Activated CD4-positive, CD25-positive, alpha-beta regulatory T cell (primary cell): ENCODE data around the gene TAS2R9.
"Not testable (repeated sequence)": the region's sequence is repeated elsewhere in the genome, so short reads cannot be mapped to it uniquely, and the experiment has no call there.

Experiments used
- DNase-seq, 4 experiments: peaks; one replicate each; lab custom pipeline; 2025; lab: John Stamatoyannopoulos, UW

The TAS2R9 gene, protein sequence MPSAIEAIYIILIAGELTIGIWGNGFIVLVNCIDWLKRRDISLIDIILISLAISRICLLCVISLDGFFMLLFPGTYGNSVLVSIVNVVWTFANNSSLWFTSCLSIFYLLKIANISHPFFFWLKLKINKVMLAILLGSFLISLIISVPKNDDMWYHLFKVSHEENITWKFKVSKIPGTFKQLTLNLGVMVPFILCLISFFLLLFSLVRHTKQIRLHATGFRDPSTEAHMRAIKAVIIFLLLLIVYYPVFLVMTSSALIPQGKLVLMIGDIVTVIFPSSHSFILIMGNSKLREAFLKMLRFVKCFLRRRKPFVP

DNA sequence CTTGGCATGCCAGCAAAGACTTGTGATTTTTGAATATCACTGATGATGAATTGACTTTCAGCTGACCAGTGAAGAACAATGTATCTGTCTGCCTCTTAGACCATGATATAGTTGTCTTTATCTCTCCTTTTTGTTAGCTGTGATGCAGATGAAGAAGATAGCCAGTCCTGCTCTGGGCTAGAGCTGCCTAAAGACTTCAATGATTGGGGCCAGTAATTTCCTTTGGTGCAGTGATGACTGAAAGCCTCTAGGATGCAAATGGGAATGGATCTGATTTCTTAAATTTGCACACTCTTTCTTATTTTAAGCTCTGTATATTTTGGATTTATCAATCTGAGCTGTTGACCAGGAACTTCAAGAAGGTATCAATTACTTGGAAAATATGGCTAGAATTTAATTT lies at the start of gene TAS2R9:
Gene TAS2R9 (minus strand): TSS at position 101 of the 400 bp plus-strand sequence. CDS start 93 bp downstream, at position 8.
- DNase-seq: no peak

DNA sequence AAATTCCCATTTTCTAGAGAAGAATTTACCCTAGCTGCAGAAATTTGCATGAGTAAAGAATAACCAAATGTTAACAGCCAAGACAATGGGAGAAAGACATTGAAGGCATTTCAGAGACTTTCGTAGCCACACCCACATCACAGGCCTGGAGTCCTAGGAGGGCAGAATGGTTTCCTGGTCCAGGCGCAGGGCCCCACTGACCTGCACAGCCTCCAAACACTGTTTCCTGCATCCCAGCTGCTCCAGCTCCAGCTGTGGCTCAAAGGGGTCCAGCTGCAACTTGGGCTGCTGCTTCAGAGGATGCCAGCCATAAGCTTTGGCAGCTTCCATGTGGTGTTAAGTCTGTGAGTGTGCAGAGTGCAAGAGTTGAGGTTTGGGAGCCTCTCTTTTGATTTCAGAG lies 45.8 kb upstream of the TAS2R9 start:
- DNase-seq: no peak

DNA sequence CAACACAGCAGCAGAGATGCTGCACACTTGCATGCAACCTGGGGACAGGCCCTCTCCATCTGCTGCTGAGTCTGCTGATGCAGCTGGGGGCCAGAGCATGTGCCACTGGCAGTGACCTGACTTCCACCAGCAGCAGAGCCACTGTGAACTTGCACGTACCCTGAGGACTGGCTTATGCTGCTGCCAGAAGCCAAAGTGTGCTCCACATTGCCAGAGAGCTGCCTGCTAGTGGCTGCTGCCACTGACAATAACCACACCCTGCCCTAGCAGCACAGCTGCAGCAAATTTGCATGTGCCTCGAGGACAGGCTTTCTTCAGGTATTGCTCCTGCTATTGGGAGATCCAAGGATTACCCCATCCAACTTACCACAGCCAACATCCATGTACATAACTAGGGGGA lies 43.8 kb upstream of the TAS2R9 start:
- DNase-seq: no peak

DNA sequence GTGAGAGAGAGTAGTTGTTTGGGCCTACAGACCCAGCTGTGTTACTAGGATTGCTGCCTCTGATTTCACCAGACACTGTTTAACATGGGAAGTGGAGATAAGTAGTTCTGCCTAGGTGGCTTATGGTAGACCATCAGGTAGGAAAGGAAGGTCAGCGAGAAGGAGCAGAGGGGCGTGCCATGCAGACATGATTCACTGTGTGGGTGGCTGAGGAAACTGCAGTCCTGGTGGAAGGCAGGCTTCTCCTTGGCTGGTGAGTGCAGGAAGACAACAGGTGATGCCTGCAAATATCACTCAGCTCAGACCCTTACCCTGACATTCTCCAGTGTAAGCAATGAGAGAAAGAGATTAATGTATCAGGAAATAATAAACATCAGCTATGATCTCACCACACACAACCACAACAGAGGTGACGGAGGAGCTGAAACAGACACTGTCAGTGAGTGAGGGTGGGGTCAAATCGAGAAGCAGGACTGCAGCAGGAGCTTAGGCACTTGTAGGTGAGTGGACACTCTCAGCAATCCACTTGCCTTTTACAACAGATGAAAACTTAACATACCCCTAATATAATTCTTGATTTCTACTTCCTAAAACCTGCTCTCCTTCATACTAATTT lies 41.4 kb upstream of the TAS2R9 start:
- DNase-seq: no peak

DNA sequence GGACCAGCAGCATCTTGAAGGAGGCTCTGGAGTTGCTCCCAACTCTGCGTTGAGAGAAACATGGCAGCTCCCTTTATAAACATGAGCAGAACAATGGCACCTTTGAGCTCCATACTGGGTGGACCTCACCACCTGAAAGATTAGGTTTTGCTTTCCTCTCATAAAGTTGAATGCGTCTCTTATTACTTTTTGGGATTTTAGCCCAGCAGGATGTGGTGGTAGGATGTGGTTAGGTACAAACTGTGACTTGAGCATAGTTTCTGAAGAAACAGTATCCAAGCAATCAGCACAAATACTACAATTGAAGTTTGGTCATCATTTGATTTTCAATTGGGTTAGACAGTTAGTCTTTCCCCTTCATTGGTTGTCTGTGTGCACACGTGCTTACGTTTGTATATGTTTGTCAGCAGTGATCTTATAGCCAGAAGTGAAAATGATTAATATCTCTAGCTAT lies 39.5 kb upstream of the TAS2R9 start, which contains the start of gene PRR4:
Gene PRR4 (minus strand): TSS at position 51 of the 454 bp plus-strand sequence. CDS start 38 bp downstream, at position 13.
- no peak for DNase-seq

DNA sequence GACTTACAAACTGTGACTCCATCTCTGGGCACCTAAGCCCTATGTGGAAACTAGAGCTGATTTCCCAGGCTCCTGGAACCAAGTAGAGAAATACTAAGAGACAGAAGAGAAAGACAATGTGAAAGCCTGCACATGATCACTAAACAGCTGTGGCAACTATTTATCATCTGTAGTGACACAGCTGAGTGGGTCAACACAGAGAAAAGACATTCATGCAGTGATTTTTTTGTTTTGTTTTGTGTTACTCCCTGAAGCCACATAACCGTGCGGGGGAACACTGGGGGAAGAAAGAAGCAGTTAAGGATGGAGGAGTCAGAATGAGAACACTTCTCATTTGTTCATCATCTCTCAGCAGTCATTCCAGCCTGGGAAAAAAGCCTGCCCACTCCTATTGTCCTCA lies 37.8 kb upstream of the TAS2R9 start:
- no peak for DNase-seq

DNA sequence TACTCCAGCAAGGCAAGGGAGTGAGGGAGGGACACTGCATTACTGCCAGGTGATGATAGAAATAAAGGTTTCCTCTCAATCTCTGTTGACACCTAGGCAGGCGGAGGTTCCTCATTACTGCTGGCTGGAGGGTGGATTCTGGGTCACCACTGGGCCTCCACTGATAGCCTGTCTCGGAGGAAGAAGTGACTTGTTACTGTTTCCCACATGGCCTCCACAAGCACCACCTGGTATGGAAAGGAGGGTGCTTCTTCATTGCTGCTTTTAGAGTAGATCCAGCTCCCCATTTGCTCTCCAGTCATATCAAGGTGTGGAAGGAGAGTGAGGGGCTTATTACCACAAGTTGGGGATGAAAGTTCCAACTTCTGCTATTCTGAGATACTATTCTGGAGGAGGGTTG lies 32.9 kb upstream of the TAS2R9 start:
- no peak for DNase-seq

DNA sequence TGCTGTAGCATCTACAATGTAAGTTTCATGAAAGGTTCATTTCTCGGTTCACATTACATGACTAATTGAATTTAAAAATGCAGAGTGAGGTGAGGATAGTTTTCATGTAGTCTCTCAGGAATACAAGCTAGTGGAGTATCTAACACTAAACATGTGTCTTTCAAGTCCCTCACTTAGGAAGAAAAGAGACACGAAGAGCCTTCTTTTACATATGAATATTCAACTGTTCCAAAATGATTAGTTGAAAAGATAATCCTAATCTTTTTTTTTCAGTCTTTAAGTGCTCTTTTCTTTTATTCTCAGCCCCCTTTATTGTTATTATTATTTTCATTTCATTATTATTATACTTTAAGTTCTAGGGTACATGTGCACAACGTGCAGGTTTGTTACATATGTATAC lies 28.5 kb upstream of the TAS2R9 start:
- no peak for DNase-seq

DNA sequence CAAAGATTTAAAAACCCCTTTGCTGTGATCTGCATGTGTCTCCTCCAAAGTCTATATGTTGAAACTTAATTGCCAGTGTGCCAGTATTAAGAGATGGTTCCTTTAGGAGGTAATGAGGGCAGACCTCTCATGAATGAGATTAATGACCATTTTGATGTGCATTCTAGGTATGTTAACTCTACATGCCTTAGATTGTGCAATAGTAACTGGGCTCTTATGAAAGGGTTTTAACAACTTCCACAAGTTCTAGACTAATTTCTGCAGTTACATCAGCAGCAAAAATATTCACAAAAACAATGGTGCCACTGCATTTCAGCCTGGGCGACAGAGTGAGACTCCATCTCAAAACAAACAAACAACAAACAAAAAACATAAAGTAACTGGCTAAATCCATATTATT lies 20.0 kb upstream of the TAS2R9 start:
- DNase-seq: no peak

DNA sequence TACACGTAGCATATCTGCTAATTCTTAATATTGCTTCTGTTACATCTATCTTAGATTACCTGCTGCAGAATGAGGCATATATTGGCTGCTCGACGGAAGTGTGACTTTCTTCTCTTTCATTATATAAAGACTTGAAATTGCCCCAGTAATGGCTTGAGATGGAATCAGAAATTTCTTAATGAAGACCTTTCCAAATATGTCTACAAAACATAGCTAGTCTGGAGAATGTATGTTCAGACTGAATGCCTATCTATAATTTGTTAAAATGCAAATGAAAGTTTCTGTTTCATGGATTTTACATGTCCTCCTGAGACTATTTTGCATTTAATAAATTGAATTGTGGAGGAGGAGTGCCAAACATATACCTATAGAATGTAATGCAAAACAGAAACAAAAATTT lies 16.3 kb upstream of the TAS2R9 start, which contains the start of gene TAS2R10:
Gene TAS2R10 (minus strand): TSS at position 101 of the 400 bp plus-strand sequence. CDS start 89 bp downstream, at position 12.
- no peak for DNase-seq

DNA sequence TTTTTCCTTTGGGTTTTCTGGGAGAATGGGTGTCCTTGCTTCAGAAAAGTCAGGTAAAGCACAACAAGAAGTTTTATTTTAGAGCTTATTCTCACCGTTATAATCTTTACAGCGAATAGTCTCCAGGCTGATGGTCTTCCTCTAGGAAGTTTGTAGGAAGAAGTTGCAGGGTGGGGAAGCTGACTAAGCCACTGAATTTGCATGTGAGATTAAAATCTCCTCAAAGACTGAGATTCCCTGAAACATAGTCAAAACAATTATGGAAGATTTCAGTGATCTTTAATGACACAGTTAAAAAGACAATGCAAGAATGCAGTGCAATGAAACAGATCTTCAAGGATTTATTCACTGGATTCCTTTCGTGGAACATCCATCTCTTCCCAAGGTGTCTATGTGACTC lies 15.0 kb upstream of the TAS2R9 start:
- DNase-seq: no peak

DNA sequence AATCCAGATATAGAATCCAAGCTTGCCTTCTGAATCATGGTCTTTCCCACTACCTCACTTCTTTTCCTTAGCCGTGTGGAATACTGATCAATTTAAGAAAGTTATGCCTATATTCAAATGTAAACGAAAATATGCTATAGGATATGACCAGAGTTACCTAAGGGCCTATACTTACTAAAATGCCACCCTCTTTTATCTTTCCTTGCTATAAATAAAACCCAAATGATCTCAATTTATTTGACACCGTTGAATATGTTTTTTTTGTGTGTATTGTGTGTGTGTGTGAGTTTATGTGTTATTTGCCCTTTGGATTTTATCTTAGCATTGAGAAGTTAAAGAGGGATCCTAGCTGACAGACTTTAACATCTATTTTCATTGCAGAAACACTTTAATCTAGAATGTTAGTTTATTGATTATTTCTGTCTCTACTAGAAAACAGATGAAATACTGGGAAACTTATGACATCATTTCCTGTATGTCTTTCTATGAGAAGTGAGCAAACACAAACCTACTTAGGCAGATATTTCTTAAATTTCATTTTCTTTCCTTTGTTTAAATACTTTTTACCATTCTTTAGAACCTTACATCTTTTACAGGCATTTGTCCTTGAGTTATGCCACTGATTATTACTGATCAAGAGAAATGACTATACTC lies 2.0 kb upstream of the TAS2R9 start:
- no peak for DNase-seq

DNA sequence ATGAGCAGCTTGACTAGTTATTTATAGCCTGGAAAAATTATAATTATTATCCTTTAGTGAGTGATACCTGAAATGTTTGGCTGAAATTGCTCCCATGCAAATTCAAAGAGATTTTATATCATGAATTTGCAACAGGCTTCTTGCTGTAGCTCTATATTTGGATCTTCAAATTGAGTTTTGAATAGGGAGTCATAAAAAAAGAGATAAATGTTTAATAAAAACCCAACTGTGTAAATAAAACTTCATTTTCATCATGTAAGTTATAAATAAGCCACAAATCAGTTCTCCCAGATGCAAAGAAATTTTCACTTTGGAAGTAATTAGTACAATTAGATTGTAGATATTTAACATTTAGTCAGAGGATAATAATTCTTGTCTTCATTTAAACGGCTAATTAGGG lies 2.8 kb downstream of the TAS2R9 start, which contains the start of gene TAS2R8:
Gene TAS2R8 (minus strand): TSS at position 101 of the 400 bp plus-strand sequence. CDS start 306 bp downstream, outside the sequence.
- DNase-seq: no peak

DNA sequence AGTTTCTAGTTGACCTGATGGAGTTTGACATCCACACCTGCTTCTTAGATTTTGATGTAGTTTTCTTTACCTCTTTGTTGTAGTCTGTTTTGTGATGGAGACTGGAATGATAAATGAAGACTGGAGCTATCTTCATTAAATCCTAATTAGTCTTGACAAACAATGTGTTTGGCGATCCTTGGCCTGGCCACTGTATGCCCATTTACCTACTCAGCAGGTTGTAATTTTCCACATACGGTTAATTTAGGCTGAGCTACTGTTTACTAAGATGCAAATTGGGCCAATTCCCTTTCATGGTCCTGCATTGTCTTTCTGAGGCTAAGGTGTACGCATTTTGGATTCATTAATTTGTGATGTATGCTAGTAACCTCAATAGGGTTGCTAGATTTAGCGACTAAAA lies 7.4 kb downstream of the TAS2R9 start, which contains the start of gene TAS2R7:
Gene TAS2R7 (minus strand): TSS at position 41 of the 400 bp plus-strand sequence. CDS start 57 bp downstream, outside the sequence.
- no peak for DNase-seq

DNA sequence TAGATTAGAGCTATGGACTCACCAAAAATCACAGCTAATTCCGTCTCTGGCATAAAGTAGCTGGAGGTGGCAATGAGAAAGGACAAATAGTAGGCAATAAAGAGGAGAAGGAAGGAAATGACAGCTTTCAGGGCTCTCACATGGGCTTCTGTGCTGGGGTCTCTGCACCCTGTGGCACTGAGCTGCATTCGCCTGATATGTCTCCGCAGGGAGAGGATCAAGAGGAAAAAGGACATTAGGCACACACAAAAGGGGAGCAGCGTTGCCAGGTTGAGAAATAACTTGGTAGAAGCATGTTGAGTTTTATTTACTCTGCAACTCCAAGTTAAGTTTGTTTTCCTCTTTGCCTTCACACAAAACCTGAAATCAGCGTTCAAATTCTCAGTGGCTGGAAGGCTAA lies 8.2 kb downstream of the TAS2R9 start:
- DNase-seq: no peak

DNA sequence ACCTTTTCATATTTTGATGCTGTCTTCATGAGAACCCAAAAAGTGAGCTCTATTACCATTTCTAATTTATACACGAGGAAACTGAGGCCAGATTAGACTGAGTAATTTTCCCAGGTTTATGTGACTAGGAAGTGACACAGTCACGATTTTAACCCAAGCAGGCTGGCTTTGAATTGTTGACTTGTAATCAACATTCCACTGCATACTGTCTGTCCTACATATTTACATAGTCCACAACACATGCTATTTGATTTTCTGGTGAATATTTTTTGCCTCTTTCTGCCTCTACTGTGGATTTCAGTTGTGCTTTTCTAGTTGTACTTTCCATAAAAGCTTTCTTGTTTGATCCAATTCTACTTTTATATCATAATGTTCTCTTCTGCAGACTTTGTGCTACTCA lies 15.7 kb downstream of the TAS2R9 start:
- no peak for DNase-seq

DNA sequence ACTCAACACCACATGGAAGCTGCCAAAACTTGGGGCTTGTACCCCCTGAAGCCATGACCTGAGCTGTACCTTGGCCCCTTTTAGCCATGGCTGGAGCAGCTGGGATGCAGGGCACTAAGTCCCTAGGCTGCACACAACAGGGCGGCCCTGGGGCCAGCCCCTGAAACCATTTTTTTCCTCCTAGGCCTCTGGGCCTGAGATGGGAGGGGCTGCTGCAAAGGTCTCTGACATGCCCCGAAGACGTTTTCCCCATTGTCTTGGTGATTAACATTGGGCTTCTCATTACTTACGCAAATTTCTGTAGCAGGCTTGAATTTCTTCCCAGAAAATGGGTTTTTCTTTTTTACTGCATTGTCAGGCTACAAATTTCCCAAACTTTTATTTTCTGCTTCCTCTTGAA lies 18.2 kb downstream of the TAS2R9 start:
- not testable (repeated sequence) for DNase-seq

DNA sequence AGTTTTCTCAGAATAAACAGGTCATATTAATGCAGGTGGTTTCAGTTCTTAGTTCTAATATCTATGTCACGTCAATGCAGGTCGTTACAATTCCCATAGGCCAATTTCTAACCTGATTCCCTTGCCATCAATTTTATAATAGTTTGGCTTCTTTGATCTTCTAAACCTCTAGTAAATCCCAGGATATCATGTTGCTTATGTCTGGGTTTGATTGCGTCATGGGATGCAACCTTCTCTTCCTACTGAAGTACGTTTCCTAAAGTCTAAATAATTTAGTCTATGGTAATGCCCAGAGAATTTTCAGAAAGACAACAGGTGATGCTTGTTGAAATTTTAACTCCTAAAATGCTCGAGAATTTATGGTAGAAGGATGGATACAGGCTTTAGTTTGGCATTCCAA lies 26.7 kb downstream of the TAS2R9 start:
- no peak for DNase-seq

DNA sequence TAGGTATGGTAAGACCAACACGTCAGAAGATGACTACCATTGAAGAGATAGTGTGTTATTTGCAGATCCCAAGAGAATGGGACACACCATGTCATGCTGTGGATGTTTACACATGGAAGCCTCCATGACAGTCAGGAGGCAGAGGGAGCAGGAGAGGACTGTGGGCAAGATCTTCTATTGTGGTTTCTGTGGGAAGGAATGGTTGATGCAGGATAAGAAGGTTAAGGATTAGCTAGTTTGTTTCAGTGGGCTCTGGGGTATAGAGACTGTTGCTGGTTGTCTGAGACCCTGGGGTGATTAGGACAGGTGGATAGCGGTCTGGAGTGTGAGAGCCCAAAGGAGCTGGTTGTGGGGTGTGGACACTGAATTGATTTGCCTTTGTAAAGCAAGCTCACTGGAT lies 30.9 kb downstream of the TAS2R9 start:
- no peak for DNase-seq

DNA sequence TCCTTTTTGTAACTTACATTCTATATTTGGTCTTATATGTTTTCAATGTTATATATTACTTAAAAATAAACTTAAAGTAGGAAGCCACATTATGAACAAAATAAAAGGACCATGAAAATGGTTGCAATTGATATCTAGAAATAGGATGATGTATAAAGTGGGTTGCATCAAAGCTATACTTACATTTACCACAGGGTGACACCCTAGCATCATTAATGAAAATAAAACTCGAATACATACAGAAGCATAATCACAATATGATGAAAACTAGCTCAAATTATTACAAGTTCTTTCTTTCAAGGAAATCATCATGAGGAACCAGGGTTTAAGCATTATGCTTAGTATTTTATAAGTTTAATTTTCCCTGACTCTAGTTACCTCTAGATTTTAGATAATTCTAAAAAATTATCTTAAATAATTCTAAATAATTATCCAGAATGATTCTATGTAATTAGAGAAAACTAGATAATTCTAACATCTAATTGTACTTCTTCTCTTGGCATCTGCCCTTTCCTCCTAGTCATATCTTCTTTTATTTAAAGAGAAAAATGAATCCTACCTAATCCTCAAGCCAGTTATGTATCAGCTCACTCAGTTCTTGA lies 38.7 kb downstream of the TAS2R9 start:
- DNase-seq: no peak

DNA sequence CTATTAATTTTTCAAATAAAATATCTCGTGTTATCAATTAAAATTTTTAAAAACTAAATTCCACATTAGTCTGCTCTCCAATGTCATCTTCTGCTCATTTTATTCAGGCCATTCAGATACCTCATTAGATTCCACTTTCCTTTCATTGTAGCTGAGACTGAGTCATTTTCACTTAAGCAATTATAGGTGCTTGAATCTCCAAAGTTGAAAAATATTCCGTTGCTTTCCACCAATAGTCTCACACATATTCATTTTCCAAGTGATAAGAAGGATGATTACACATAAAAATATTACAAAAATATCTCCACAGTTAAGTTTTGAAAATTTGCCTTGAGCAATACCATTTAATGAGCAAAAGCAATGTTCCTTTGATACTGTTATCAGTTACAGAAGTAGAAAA lies 50.3 kb downstream of the TAS2R9 start:
- DNase-seq: no peak
